ENCODE data around the gene ARHGAP12.

Gene ARHGAP12

GRCh38 chr10:31867646-31868045 lies 61.0 kb downstream of the ARHGAP12 start:
- DNase-seq (ENCODE audit: low spot score): no peak
- no peak for TF ChIP-seq CTCF (IDR thresholded peaks at IDR 0.05)
- Histone ChIP-seq H3K4me3 (no peak overlapping the region), H3K27ac (no peak overlapping the region)

- Histone ChIP-seq H3K4me3 (no peak overlapping the region), H3K27ac (no peak overlapping the region)
- no peak for DNase-seq (ENCODE audit: low spot score)
- TF ChIP-seq CTCF (IDR thresholded peaks at IDR 0.05): no peak
Observed at GRCh38 chr10:31866118-31866670, 62.4 kb downstream of the ARHGAP12 start.

- no peak for TF ChIP-seq CTCF (IDR thresholded peaks at IDR 0.05)
- Histone ChIP-seq H3K4me3 (no peak overlapping the region), H3K27ac (no peak overlapping the region)
- DNase-seq (ENCODE audit: low spot score): no peak
Observed at GRCh38 chr10:31864834-31865518, 63.7 kb downstream of the ARHGAP12 start.

- Histone ChIP-seq H3K4me3 (no peak overlapping the region), H3K27ac (no peak overlapping the region)
- DNase-seq (ENCODE audit: low spot score): no peak
- no peak for TF ChIP-seq CTCF (IDR thresholded peaks at IDR 0.05)
Observed at GRCh38 chr10:31855033-31855432, 73.6 kb downstream of the ARHGAP12 start.

GRCh38 chr10:31853629-31854028 lies 75.0 kb downstream of the ARHGAP12 start:
- TF ChIP-seq CTCF (IDR thresholded peaks at IDR 0.05): no peak
- H3K4me3 ChIP-seq: no peak overlapping the region
- H3K27ac ChIP-seq: no peak overlapping the region
- no peak for DNase-seq (ENCODE audit: low spot score)

GRCh38 chr10:31851216-31851615 lies 77.4 kb downstream of the ARHGAP12 start:
- H3K4me3 ChIP-seq: no peak overlapping the region
- no peak for DNase-seq (ENCODE audit: low spot score)
- H3K27ac ChIP-seq: no peak overlapping the region
- TF ChIP-seq CTCF (IDR thresholded peaks at IDR 0.05): no peak

- Histone ChIP-seq H3K27ac (no peak overlapping the region), H3K4me3 (no peak overlapping the region)
- no peak for DNase-seq (ENCODE audit: low spot score)
- no peak for TF ChIP-seq CTCF (IDR thresholded peaks at IDR 0.05)
Observed at GRCh38 chr10:31847515-31847914, 81.1 kb downstream of the ARHGAP12 start.

All from coronary artery (tissue), 2 donors.